ENCODE data around the gene CRIP1.

The CRIP1 gene

DNA sequence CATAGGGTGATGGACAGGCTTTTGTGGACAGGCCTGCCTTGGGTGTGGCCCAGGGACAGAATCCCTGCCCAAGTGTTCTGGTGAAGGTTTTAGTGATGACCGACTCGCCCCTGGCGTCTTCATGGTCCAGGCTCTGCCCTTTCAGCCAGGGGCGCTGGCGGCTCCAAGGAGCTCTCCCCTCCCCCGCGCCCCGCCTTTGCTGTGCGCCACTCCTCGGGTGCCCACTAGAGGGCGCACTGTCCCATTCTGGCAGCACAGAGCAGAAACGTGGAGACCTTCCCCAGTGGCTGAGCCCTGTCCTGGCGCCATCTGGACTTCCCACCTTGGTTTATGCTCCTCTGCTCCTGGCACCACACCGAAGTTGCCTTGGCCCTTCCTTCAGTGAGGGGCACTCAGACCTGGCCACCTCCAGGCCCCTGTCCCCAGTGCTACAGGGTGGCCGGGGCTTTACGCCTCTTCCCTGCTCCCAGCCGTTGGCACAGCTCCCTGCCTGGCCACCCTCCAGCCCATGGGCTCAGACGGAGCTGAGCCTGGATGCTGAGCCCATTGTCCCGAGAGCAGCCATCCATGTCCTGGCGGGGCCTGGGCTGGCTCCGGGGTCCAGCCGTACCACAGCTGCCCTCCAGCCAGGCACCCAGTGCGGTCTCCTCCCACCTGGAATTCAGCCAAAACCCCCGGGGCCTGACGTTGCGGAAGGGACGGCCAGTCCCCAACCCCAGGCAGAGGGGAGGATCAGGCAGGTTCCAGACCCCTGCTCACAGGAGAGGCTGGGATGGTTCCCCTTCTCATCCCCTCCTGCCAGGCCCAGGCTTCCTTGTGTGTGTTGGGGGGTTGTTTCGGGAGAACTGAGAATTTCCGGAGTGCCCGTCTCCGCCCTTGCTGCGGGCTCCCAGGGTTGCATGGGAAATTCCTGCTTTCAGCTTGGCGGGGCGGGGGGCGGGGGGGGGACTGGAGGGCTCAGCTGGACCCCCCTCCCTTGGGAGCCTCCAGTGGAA, 5.6 kb upstream of the CRIP1 start:
- Histone ChIP-seq H3K9me3 (ENCODE audit: insufficient read depth, low read length) (no peaks in the 10 kb centered on the region), H3K36me3 (ENCODE audit: insufficient read depth, insufficient read length, low read length) (peaks cover 6% of the 10 kb centered on the region), H3K4me3 (ENCODE audit: insufficient read length, low read depth) (peak overlapping the region; percentile 40), H3K4me1 (ENCODE audit: insufficient read depth, insufficient read length) (peaks cover 40% of the 10 kb centered on the region), H3K27me3 (ENCODE audit: insufficient read depth, insufficient read length) (peaks cover 15% of the 10 kb centered on the region), H3K9ac (ENCODE audit: insufficient read length, low read depth) (peak overlapping the region; percentile 80)
- TF ChIP-seq YY1 (IDR thresholded peaks at IDR 0.05; ENCODE audit: insufficient read depth, insufficient read length) (no peak), SUZ12 (IDR thresholded peaks at IDR 0.05; ENCODE audit: extremely low read depth, insufficient read depth, insufficient read length) (no peak)
- DNase-seq (ENCODE audit: low read depth, low spot score) = peak; percentile 77

DNA sequence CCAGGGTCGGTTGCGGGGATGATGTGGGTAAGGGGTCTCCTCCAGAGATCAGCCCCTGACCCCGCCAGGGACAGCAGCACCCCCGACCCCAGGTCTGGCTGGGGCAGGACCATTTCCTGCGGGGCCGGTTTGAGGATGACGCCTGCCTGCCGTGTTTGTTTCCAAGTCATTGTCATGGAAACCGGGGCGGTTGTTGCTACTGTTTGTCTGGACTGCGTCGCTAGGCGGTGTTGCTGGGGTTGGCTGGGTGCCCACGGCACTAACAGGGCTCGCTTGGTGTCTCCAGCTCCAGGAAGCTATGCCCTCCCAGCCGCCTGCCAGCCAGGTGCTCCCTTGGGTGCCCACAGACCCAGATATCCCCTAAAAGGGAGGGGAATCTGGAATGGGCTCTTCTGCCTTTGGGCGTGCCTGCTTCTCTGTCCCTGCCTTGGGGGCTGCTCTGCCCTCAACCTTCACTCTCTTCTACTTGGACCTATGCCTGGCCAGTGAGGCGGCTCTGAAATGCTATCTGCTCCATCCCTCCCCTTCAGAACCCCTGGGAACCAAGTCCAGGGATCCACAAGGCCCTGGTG, 4.7 kb upstream of the CRIP1 start:
- peak overlapping the region; percentile 56 for H3K9ac ChIP-seq (ENCODE audit: insufficient read length, low read depth)
- no peak for TF ChIP-seq YY1 (IDR thresholded peaks at IDR 0.05; ENCODE audit: insufficient read depth, insufficient read length)
- TF ChIP-seq ZNF274 (IDR thresholded peaks at IDR 0.05; ENCODE audit: low read depth, low read length) = no peak
- no peak for TF ChIP-seq SUZ12 (IDR thresholded peaks at IDR 0.05; ENCODE audit: extremely low read depth, insufficient read depth, insufficient read length)
- H3K4me3 ChIP-seq (ENCODE audit: insufficient read length, low read depth) = peak overlapping the region; percentile 18
- peak; percentile 78 for DNase-seq (ENCODE audit: low read depth, low spot score)
- H3K4me1 ChIP-seq (ENCODE audit: insufficient read depth, insufficient read length) = peaks cover 31% of the 10 kb centered on the region
- peaks cover 6% of the 10 kb centered on the region for H3K36me3 ChIP-seq (ENCODE audit: insufficient read depth, insufficient read length, low read length)
- H3K9me3 ChIP-seq (ENCODE audit: insufficient read depth, low read length) = no peaks in the 10 kb centered on the region
- peaks cover 20% of the 10 kb centered on the region for H3K27me3 ChIP-seq (ENCODE audit: insufficient read depth, insufficient read length)

GRCh38 chr14:105482486-105483110, 4.1 kb upstream of the CRIP1 start:
- Histone ChIP-seq H3K4me1 (ENCODE audit: insufficient read depth, insufficient read length) (peaks cover 28% of the 10 kb centered on the region), H3K9ac (ENCODE audit: insufficient read length, low read depth) (peak overlapping the region; percentile 56), H3K27me3 (ENCODE audit: insufficient read depth, insufficient read length) (peaks cover 20% of the 10 kb centered on the region), H3K4me3 (ENCODE audit: insufficient read length, low read depth) (no peak overlapping the region), H3K36me3 (ENCODE audit: insufficient read depth, insufficient read length, low read length) (peaks cover 6% of the 10 kb centered on the region), H3K9me3 (ENCODE audit: insufficient read depth, low read length) (no peaks in the 10 kb centered on the region)
- DNase-seq (ENCODE audit: low read depth, low spot score) = no peak
- TF ChIP-seq SUZ12 (IDR thresholded peaks at IDR 0.05; ENCODE audit: extremely low read depth, insufficient read depth, insufficient read length) (no peak), ZNF274 (IDR thresholded peaks at IDR 0.05; ENCODE audit: low read depth, low read length) (no peak), YY1 (IDR thresholded peaks at IDR 0.05; ENCODE audit: insufficient read depth, insufficient read length) (no peak)

DNA sequence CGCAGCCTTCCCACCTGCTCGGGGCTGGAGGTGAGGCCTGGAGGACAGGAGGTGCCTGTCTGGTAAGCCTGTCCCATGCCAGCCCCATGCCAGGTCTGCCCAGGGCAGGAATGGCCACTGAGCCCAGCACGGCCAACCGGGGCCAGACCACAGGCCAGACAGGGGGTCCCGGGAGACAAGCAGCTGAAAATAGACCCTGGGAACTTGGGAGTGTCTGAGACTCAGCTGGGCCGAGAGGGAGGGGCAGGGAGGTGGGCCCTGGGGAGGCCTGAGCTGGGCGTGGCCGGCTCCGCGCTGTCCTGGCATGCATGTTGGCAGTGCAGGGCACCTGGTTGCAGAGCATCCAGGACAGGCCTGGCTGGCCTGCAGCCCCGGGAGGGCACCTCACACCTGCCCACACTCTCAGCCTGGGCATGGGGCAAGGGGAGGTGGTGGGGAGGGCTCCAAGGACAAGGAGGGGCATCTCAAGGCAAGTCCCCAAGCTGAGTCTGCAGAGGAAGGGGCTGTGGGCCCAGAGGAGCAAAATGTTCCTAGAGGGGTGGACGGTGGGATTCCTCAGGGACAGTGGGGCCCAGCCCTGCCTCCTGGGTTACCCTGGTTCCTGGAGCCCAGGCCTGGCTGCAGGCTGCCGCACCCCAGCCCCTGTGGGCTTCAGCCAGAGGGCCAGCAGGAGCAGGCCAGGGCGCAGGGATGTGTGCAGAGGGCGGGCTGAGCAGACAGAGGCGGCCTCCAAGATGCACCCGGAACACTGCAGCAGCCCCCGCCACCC, 3.2 kb upstream of the CRIP1 start:
- Histone ChIP-seq H3K4me3 (ENCODE audit: insufficient read length, low read depth) (no peak overlapping the region), H3K36me3 (ENCODE audit: insufficient read depth, insufficient read length, low read length) (peaks cover 8% of the 10 kb centered on the region), H3K9ac (ENCODE audit: insufficient read length, low read depth) (no peak overlapping the region), H3K27me3 (ENCODE audit: insufficient read depth, insufficient read length) (peaks cover 20% of the 10 kb centered on the region), H3K4me1 (ENCODE audit: insufficient read depth, insufficient read length) (peaks cover 35% of the 10 kb centered on the region), H3K9me3 (ENCODE audit: insufficient read depth, low read length) (no peaks in the 10 kb centered on the region)
- TF ChIP-seq YY1 (IDR thresholded peaks at IDR 0.05; ENCODE audit: insufficient read depth, insufficient read length) (no peak), SUZ12 (IDR thresholded peaks at IDR 0.05; ENCODE audit: extremely low read depth, insufficient read depth, insufficient read length) (no peak), ZNF274 (IDR thresholded peaks at IDR 0.05; ENCODE audit: low read depth, low read length) (no peak)
- no peak for DNase-seq (ENCODE audit: low read depth, low spot score)

DNA sequence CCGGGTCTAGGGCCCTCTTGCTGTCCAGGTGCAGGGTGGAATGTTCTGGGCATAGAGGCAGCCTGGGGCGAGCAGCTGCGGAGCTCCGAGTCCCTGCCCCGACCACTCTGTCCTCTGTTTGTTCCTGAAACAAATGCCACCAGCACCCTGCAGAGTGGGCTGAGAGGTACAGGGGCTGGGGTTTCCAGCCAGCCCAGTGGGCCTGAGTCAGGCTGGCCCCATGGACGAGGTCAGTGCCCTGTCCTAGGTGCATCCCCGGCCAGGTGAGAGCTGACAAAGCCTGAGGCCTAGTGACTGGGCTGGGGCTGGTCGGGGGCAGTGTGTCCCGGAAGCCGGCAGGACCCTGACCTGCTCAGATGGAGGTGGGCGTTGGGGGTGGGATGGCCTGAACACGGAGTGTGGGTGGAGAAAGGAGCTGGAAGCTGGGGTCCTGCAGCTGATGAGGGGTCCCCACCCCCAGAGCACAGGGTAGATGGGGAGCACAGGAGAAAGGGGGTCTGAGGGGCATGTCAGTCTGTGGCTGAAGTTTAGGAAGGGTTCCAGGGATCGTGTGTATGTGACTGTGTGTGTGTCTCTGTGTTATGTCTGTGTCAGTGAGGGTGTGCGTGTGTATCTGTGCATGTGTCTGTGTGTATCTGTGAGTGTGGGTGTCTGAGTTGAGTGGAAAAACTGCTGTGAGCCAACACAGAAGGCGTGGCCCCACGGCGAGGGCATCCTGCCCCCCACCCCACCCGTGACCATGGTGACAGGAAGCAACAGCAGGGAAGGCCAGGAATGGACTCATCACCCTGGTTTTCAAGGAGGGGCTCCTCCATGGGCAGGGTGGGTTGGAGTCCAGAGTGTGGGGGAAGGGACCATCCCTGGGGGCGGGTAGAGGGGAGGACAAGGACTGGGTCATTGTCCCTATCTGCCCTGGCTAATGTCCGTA, 2.4 kb upstream of the CRIP1 start:
- no peak overlapping the region for H3K4me3 ChIP-seq (ENCODE audit: insufficient read length, low read depth)
- peaks cover 11% of the 10 kb centered on the region for H3K36me3 ChIP-seq (ENCODE audit: insufficient read depth, insufficient read length, low read length)
- no peak overlapping the region for H3K9ac ChIP-seq (ENCODE audit: insufficient read length, low read depth)
- H3K27me3 ChIP-seq (ENCODE audit: insufficient read depth, insufficient read length) = peaks cover 20% of the 10 kb centered on the region
- no peak for DNase-seq (ENCODE audit: low read depth, low spot score)
- H3K9me3 ChIP-seq (ENCODE audit: insufficient read depth, low read length) = no peaks in the 10 kb centered on the region
- TF ChIP-seq YY1 (IDR thresholded peaks at IDR 0.05; ENCODE audit: insufficient read depth, insufficient read length) (no peak), ZNF274 (IDR thresholded peaks at IDR 0.05; ENCODE audit: low read depth, low read length) (no peak), SUZ12 (IDR thresholded peaks at IDR 0.05; ENCODE audit: extremely low read depth, insufficient read depth, insufficient read length) (no peak)
- H3K4me1 ChIP-seq (ENCODE audit: insufficient read depth, insufficient read length) = peaks cover 40% of the 10 kb centered on the region

DNA sequence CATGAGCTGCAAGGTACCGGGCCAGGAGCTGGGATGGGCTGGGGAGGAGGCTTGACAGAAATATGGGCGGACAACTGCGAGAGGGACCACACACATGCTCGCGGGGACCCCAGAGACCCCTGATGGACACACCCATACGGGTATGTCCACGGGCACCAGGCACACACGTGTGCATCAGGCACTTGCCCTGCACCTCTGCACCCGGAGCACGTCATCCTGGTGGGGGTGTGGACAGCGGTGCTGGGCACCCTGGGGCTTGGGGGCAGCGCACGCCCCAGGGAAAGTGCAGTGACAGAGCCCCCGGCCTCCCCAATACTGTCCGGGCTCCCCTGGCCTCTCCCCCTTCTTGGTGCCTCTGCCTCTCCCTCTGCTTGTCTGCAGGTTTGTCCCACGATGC, 1.7 kb upstream of the CRIP1 start:
- Histone ChIP-seq H3K9me3 (ENCODE audit: insufficient read depth, low read length) (no peaks in the 10 kb centered on the region), H3K9ac (ENCODE audit: insufficient read length, low read depth) (no peak overlapping the region), H3K4me3 (ENCODE audit: insufficient read length, low read depth) (no peak overlapping the region), H3K4me1 (ENCODE audit: insufficient read depth, insufficient read length) (peaks cover 41% of the 10 kb centered on the region), H3K27me3 (ENCODE audit: insufficient read depth, insufficient read length) (peaks cover 20% of the 10 kb centered on the region), H3K36me3 (ENCODE audit: insufficient read depth, insufficient read length, low read length) (peaks cover 6% of the 10 kb centered on the region)
- no peak for DNase-seq (ENCODE audit: low read depth, low spot score)
- TF ChIP-seq ZNF274 (IDR thresholded peaks at IDR 0.05; ENCODE audit: low read depth, low read length) (no peak), YY1 (IDR thresholded peaks at IDR 0.05; ENCODE audit: insufficient read depth, insufficient read length) (no peak), SUZ12 (IDR thresholded peaks at IDR 0.05; ENCODE audit: extremely low read depth, insufficient read depth, insufficient read length) (no peak)

All from NT2/D1 (cell line).